ENCODE data around the gene SSMEM1.
"Not testable (repeated sequence)": the region's sequence is repeated elsewhere in the genome, so short reads cannot be mapped to it uniquely, and the experiment has no call there.

The SSMEM1 gene, protein sequence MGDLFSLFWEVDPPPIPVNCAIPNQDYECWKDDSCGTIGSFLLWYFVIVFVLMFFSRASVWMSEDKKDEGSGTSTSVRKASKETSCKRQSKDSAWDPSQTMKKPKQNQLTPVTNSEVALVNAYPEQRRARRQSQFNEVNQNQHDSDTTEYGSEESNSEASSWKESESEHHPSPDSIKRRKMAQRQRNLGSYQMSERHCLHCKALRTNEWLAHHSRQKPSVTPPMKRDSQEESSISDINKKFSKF
- total RNA-seq: 0 to 0.09 (median 0) reads per million in 4 experiments

DNA sequence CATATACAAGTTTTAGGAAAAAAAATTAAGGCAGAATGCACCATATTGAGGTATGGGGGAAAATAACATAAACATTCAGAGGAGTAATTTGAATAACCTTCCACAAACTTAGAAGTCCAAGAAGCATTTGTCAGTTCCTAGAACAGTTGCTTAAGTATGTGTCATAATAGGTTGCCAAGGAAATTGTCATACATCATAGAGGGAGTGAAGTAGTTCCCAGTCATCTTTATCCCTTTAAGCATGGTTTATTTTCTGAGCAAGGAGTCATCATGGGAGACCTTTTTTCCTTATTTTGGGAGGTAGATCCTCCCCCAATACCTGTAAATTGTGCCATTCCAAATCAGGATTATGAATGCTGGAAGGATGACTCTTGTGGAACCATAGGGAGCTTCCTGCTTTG is at the start of gene SSMEM1:
SSMEM1 (plus strand) TSS at position 219 of the 400 bp plus-strand sequence; CDS start at position 270, 51 bp downstream.
- no peak for DNase-seq

DNA sequence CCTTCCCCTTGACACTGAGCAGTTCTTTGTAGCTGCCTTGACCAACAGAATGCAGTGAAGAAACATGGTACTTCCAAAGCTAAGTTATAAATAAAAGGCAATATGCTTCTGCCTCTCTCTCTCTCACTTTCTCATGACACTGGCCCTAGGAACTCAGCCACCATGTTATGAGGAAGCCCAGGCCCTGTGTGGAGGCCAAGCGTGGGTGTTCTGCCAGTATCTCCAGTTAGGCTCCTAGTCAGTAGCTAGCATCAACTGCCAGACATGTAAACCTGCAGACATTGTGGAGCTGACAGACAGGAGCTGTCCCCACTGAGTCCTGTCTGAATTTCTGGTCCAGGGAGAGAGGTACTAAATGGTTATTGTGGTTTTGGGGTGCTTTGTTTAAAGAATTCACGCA is 47.6 kb upstream of the SSMEM1 start:
- no peak for DNase-seq

DNA sequence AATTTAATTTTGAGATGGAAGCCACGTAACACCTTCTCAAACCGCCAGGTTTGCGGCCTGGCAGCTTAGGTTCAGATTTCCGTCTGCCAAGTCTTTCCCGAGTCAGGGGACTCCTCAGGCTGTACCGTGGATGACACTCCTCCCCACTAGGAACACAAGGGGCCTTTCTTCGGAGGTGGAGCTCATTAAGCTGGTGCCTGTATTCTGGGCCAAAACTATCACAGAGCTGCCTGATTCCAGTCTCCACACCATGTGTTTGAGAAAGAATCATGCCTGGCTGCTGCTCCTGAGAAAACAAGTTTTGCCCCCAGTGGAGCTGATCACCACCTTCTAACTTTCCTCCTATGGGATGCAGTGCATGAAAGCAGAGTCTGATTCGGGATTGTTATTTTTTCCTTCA is 47.2 kb upstream of the SSMEM1 start:
- DNase-seq: no peak

DNA sequence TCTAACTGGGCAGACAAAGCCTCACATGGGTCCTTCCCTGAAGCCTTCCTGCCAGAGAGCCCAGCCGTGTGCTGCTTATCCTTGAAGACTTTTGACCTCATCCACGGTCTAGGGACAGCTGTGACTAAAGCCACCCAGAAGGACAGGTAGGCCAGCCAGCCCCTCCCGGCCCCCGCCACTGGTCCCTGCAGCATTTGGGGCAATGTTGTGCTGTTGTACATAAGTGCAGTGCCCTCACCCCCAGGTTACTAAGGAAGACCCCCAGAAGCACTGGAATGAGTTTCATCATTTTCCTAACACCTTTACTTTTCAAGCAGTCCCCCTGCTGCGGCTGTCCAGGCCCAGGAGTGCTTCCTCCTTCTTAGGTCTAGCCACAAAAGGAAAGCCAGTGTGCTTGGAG is 45.5 kb upstream of the SSMEM1 start:
- DNase-seq: no peak

DNA sequence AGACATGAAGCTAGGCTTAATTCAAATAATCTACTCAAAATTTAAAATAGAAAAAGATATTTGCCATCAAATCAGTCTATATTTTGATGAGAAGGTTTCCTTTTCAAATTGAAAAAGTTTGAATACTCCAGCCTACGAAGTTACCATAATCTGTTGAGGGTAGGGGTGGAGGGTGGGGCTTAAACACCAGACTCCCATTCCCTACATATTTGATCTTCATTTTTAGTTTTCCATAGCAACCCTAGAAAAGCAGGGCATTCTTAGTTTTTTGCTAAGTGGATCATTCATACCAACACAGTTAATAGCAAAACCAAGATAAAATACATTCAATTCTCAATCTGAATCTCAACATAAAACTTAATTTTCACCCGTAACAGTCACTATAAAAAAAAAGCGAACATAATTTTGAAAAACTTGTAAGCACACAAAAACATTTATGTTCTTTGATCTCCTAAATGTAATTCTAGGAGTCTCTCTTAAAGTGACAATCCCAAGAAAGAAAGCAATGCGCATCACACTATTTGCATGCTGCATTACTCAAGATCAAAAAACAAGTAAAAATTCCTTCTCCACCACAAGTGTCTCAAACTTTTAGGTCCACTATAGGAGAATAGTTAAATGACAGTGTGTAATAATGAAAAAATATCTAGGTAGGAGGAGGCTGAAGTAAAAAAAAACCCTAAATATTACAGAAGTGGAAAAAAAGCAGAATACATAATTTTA is 33.3 kb upstream of the SSMEM1 start:
- DNase-seq: no peak

DNA sequence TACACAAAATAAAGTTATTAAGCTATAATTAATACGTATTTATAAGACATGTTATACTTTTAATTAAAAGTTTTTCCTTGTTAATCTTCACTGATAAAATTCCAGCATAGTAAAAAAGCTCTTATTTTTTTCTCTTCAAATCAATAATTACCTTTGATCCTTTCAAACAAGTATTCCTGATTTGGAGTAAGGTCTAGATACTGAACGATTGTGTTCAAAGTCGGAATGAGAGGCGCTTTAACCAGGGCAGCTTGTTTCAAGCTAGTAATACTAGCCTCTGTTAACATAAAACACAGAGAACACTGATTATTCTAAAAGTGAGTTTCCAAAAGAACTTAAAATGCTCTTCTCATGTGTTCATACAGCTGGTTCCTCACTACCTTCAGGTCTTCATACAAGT is 29.4 kb upstream of the SSMEM1 start:
- no peak for DNase-seq

DNA sequence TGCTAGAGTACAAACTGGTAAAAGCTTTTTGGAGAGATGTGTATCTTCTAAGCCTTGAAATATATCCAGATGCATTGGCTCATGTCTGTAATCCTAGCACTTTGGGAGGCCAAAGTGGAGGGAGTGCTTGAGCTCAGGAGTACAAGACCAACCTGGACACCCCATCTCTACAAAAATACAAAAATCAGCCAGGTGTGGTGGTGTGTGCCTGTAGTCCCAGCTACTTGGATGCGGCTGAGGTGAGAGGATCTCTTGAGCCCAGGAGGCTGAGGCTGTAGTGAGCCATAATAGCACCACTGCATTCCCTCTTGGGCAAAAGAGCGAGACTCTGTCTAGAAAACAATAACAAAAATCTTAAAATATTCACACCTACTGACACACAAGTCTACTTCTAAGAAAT is 28.0 kb upstream of the SSMEM1 start:
- DNase-seq: no peak

DNA sequence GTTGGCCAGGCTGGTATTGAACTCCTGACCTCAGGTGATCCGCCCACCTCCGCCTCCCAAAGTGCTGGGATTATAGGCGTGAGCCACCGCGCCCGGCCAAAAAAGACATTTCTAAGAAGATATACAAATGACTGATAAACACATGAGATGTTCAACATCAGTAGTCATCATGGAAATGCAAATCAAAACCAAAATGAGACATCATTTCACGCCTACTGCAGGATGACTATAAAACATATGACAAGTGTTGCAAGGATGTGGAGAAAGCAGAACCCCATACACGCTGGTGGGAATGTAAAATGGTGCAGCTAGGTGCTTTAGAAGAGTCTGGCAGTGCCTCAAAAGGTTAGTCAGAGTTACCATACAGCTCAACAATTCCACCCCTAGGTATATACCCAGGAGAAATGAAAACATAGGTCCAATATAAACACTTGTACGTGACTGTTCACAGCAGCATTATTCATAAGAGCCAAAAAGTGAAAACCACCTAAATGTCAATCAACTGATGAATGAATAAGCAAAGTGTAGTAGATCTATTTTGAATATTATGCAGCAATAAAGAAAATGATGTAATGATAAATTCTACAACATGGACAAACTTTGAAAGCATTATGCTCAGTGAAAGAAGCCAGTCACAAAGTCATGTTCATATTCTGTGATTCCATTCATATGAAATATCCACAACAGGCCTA is 26.9 kb upstream of the SSMEM1 start:
- no peak for DNase-seq

DNA sequence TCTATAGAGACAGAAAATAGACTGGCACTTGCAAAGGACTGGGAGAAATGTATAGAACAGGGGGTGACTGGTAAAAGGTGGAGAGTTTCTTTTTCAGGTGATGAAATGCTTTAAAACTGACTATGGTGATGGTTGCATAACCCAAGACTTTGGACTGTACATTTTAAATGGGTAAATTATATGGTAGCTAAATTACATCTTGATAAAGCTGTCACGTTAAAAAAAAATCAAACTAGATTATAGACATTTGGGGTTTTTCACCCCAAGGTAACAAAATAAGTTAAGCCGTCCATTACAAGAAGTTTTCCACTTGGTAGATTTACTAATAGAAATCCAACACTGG is 26.4 kb upstream of the SSMEM1 start:
- no peak for DNase-seq

DNA sequence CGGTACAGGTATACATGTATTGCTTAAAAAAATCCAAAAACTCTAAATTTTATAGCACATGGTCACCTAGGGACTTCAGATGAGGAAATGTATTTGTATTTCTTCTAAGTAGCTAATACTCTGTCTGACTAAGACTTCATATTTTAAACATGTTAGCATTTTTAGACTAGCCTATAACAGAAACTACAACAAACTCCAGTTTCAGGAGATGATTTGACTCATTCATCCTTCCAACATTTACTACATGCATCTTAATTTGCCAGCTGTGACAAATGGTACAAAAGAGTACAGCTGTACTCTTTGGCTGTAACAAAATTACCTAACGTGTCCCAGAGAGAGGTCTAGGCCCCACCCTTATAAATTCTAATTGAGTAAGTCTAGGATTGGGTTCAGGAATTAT is 24.7 kb upstream of the SSMEM1 start:
- no peak for DNase-seq

DNA sequence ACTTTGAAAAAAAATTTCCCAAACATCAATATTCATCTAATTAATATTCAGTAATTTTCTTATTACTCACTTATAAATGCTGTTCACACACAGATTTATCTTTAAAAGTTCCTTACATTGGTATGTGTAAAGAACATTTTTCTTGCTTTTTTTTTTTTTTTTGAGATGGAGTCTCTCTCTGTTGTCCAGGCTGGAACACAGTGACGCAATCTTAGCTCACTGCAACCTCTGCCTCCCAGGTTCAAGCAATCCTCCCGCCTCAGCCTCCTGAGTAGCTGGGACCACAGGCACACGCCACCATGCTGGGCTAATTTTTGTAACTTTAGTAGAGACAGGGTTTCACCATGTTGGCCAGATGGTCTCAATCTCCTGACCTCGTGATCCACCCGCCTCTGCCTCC is 23.3 kb upstream of the SSMEM1 start:
- DNase-seq: not testable (repeated sequence)

DNA sequence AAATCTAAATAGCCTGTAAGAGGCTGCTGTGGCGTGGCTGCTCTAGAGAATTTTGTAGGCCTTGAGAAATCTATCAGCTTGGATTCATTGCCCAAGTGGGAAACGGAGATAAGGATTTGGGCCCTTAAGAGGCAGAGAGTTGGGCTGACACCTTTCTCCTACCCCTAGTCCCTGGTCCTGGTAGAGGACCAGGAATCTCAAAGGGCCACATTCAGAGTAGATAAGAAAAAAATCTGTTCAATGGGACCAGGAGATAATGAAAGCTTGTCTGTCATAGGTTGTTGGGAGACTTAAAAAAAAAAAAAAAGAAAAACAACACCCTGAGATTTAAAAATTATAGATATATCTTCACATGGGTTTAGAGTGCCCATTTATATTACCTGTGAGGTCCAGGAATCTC is 20.3 kb upstream of the SSMEM1 start:
- DNase-seq: no peak

DNA sequence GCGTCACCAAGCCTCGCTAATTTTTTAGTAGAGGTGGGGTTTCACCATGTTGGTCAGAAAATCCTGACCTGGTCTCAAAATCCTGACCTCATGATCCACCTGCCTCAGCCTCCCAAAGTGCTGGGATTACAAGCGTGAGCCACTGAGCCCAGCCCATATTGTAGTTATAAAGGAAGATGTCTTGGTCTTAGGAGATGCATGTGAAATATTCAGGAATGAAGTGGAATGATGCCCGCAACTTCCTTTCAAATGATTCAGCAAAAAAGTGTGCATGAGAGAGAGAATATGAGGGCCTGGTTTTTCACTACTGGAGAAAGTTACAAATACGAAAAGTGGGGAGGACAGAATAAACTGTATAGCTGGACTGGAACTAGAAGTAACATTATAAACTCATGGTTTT is 18.3 kb upstream of the SSMEM1 start:
- DNase-seq: no peak

DNA sequence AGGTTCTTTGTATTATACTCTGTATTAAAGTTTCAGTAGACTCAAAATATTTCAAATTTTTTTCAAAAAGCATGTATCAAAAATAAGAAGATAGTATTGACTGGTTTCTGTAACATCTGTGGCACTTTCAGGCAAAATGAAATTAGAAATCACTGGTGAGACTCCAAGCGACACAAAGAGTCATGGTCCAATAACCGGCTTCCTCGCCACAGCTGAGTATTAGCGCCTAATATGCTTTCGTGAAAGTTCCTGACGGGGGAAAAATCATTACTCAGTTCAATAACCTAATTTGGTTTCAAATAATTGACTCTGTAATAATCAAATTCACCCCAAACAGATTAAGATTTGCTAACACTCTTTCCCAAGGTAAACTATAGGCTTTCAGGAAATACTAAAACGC is 15.9 kb upstream of the SSMEM1 start:
- no peak for DNase-seq

DNA sequence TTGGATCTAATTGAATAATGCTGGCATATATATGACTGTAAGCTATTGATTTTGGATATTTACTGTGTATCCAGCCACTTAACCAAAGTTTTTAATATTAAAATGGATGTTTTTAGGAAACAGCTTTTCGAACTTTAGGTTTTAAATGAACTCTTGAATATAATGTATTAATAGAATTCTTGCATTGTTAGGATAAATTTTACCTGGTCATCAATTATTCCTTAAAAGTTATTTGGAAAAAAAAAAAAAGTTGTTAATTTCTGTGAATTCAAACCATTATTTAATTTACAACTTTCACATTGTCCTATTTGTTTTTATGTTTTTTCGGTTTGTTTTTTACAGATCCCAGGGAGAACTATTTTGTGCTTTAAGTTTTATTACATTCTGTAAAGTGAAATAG is 12.3 kb upstream of the SSMEM1 start:
- DNase-seq: no peak

DNA sequence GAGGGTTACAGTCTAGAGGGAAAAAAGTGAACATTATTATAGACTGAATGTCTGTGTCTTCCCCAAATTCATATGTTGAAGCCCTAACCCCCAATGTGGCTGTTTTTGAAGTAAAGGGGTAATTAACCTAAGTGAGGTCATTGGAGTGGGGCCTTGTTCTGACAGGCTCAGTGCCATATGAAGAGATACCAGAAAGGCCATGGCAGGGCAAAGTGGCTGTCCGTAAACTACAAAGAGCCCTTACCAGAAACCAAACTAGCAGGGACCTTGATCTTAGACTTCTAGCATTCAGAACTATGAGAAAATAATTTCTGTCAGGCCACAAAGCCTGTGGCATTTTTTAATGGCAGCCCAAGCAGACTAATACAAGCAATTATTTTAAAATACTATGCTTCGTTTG is 11.2 kb upstream of the SSMEM1 start:
- no peak for DNase-seq

DNA sequence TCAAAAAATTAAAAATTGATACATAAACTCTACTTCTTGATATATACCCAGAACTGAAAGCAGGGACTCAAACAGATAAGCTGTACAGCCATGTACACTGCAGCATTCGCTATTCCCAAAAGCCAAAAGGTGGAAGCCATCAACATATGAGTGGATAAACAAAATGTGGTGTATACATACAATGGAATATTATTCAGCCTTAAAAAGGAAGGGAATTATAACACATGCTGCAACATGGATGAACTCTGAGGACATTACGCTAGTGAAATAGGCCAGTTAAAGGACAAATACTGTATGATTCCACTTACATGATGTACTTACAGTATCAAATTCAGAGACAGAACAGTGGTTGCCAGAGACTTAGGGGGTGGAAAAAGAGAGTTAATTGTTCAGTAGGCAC is 10.6 kb upstream of the SSMEM1 start:
- DNase-seq: no peak

DNA sequence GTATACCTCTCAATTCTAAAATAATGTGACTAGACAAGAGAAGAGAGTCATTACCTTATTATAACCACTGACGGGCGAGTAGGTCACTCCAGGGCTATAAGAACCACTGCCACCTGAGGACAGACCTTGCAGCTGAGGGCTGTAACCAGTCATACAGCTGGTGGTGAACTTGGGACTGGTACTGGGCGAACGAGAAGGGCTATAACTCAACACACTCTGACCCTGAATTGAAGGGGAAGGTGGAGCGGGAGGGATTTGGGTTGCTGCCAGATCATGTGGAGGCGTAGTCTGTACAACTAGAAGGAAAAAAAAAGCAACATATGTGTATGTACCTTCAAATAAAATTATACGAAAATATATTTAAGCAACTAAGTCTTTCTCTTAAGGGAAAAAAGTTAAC is 5.9 kb upstream of the SSMEM1 start:
- DNase-seq: no peak

DNA sequence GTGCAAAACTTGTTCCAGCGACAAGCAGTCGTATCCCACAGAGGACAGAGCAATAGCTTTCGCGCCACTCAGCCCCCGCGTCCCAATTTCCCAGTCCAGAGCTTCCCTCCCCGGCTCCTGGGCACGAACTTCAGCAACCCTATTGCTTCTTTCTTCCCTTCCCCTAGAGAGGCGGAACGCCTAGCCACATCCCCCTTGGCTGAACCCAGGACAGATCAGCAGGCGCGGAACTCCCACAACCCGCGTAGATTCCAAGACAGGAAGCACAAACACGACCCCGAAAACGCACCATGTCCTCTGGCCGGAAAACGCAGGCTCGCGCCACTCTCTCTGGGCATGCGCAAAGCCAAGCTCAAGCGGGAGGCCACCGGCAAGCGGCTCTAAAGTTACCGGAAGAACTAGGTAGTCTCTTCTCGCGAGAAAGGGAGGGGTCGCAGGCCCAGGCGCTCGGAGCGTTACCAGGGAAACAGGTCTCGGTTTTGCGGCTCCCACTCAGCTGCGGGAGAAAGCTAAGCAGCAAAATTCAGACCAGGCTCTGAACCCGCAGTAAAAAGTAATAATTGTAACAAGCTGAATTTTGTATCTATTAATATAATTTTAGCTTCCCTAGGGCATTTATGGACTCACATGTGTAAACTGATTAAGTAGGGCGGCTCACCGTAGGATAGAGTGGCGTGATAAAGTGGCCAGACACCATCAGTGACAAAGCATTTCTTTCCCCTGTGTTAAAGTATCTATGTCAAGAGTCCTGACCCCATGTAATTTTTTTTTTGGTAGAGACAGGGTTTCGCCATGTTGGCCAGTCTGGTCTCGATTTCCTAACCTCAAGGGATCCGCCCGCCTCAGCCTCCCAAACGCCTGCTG is 2.3 kb upstream of the SSMEM1 start, which contains the start of gene TMEM209:
TMEM209 (minus strand) TSS at position 323 of the 864 bp plus-strand sequence; CDS start at position 292, 31 bp downstream.
- peak; percentile 91 for DNase-seq

DNA sequence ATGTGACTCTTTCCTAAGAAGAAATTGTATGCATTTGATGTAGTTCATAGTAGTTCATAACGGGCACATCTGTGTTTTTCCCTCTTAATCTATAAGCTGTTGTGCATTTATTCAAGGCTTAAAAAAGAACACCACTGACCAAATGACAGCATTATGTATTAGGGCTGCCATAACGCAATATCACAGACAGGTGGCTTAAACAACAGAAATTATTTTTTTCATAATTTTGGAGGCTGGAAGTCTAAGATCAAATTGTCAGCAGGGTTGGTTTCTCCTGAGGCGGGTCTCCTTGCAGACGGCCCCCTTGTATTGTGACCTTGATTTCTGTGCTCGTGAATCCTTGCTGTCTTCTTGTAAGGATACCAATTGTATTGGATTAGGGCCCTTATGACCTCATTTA is 627 bp upstream of the SSMEM1 start:
- no peak for DNase-seq

DNA sequence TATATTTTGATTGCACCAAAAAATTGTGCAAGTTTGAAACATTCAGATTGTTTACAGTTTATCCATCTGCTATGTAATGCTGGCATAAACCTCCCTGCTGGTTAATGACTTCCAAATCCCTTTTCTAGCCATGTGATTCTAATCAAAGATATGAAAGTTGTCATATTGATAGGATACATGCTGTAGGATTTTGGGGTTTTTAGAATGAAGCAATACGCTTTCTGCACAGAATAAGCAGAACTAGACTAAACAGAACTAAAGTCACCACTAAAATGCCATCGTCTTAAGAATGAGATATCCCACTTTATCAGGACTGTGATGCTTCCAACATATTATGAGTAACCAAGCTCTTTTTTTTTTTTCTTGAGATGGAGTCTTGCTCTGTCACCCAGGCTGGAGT is 856 bp downstream of the SSMEM1 start:
- DNase-seq: no peak

DNA sequence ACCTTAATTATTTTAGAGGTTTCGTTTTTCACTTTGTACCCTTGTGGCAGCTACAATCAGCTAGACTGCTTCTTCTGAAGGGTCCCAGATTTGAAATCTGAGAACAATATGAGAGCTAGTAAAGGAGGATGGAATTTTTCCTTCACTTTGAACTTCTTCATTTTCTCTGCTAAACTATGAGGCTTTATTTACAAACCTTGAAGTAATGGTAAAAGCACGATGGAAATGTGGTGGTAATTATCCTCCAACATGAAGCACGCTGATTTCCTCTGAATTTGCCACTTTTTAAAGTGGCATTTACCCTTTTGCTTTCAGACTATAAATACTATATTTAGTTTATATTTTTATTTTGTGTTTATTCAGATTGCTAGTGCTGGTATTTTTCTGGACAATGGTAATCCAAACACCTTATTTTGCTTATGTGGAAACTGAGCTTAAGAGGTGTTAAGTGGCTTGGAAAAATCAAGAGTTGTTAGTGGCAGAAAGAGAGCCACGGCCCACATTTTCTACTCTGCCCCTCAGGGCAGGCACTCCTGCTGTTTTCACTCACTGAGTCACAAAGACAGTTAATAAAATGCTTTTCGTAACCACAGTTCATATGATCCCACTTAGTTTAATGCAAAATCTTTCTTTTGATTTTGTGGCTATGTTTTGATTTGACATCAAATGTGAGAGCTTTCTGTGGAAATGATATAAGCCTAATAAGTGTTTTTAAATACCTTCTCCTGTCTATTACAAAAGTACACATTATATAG is 2.7 kb downstream of the SSMEM1 start:
- DNase-seq: no peak

Measured in effector CD8-positive, alpha-beta T cell (primary cell).